Measurements from ENCODE around the gene PLEKHA7.

PLEKHA7 gene

DNA sequence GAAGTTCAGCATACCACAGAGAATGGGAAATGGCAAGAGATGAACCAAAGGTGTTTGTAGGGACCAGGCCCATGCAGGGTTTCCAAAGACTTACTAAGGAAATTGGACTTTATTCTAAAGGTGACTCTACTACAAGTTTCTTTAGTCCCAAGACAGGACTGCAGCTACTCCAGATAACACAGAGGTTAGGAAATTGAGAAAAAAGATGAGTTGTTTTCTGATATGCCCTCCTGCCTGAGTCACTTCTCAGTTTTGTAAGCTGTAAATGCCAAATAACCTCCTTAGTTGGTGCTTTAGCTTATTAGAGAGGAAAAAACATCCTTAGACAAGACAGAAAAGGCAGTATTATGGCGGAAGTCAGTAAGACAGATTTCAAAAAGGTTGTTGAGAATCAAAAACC, 179.8 kb downstream of the PLEKHA7 start:
- no peak for DNase-seq

DNA sequence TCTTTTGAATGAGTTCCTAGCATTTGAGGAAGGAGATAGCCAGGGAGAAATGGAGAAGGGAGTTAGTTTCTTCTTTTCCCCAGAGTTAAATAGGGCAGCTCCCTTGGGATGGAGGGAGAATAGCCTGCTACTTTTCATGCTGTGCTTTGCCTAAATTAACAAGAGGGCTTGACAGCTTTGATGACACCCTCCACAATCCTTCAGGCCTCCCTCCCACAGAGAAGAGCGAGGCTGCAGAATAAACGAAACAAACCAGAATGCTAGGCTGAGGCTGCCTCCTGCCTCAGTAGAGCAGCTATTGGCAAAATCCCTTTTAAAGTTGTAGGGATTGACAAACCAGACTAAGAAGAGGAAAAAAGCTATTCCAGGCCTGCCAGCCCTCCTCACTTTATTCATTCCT, 181.2 kb downstream of the PLEKHA7 start:
- DNase-seq: no peak

DNA sequence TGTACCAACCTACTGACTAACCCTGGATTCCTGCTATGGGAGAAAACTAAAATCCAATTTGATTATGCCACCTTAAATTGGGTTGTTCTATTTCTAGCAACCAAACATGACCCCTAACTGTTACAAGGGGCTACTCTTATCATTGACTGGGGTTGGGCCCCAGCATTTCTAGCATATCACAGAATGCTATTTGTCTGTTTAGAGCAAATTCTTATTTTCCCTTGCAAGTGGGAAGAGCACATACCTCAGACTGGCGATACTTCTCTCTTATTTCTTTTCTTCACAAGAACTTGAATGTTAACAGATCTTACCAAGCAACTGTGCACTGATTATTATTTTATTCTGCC, 182.0 kb downstream of the PLEKHA7 start:
- DNase-seq: no peak

DNA sequence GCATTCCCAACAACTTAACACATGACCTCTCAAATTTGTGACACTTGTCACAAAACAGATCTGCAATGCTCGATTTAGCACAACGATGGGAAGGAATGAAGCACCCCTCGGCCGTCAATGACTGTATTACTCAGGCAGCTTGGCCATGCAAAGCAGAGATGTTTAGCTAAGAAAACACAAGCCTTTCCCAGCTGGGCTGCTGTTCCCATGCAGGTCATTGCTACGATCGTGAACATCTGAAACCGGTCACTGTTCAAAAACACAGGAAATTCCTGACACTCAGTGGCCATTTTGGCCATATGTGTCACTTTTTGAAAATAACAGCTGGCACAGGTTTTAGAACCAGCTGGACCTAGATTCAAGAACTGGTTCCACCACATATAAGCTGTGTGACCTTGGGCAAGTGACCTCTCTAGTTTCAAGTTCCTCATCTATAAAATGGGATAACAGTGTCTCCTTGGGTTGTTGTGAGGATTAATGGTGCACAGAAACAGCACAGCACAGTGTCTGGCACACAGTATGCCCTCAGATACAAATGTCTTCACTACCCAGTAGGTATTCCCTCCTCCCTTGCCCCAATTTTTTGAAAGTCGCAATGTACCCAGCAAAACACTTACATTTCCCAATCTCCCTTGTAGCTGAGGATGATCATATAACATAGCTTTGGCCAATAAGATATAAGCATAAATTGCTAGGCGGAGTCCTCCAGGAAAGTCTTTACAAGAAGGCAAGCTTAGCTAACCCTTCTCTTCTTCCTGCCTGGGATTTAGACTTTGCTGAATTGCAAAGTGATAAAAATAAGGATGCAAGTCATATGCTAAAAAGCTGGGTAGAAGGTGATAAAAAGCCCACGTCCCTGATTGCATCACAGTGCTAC, 182.7 kb downstream of the PLEKHA7 start:
- no peak for DNase-seq

DNA sequence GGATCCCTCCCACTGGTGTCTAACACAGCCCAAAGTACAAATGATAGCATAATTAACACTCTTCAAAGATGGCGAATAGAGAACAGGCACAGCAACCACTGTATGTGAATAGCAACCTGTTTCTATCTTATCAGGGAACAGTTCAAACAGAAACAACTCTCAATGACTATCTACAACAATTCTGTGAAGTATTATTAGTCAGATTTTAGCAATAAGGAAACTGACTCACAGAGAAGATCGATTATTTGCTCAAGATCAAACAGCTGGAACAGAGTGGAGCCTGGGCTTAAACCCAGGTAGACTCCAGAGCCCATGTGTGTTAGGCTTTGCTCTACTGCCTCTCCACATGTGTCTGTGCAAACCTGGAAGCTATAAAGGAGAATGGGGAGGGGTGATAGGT, 187.1 kb downstream of the PLEKHA7 start:
- no peak for DNase-seq

GRCh38 chr11:16825968-16826367, 188.2 kb downstream of the PLEKHA7 start:
- no peak for DNase-seq

GRCh38 chr11:16825101-16825500, 189.1 kb downstream of the PLEKHA7 start:
- DNase-seq: no peak

GRCh38 chr11:16820324-16821092, 193.7 kb downstream of the PLEKHA7 start:
- peak; percentile 64 for DNase-seq

DNA sequence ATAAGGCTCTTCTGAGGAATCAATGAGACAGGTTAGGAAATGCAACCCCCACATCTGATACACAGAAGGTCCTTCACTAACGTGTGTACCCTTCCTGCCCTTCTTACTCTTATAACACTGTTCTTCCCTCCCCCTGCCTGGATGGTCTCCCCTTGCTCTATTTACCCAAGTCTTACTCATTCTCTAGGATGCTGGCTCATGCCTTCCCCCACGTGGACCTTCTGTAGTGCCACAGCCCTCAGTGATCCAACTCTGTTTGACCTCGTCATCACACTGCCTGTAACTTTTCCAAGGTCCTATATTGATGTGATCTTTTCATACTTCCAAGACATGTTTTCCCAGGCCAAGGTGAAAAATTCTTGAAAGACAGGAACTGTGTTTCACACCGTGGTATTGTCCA, 195.9 kb downstream of the PLEKHA7 start:
- no peak for DNase-seq

- DNase-seq: no peak
Observed at GRCh38 chr11:16817351-16817750, 196.9 kb downstream of the PLEKHA7 start.

GRCh38 chr11:16816358-16817270, 197.6 kb downstream of the PLEKHA7 start:
- no peak for DNase-seq

- DNase-seq: no peak
Observed at GRCh38 chr11:16815047-16815767, 199.0 kb downstream of the PLEKHA7 start.

- DNase-seq: no peak
Observed at GRCh38 chr11:16814410-16815046, 199.7 kb downstream of the PLEKHA7 start.

DNA sequence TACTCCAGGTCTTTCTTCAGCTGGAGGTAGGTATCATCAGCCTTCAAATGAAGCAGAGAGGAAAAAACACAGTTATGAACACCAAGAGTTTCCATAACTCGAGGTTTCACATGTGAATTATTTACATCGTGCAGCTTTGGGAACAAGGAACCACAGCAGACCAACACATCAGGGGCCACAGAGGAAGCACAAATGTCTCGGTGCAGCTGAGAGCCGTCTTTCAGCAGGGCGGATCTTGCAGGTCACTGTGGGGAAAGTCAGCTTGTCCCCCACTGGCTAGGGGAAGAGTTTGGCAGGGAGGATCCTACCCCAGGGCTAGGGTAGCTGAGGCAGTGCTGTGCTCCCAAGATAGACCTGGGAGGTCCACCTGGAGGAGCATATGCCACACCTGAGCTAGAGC, 201.1 kb downstream of the PLEKHA7 start:
- no peak for DNase-seq

DNA sequence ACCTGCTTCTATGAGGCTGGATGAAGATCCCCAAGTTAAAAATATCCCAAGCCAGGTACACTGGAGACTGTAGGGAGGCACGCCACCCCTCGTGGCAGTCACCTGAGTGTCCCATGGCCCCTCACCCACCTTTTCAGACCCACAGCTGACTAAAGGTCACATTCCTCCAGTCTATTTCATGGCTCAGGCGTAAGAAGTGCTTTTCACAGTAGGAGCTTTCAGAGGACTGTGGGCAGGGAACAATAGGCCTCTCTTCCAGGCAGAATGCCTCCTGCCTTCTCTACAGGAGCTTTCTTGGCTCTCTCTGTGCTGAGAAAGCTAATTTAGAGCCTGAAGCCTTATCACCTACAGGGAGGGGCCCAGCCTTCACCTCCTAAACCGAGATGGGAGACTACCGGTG, 201.9 kb downstream of the PLEKHA7 start:
- DNase-seq: no peak

DNA sequence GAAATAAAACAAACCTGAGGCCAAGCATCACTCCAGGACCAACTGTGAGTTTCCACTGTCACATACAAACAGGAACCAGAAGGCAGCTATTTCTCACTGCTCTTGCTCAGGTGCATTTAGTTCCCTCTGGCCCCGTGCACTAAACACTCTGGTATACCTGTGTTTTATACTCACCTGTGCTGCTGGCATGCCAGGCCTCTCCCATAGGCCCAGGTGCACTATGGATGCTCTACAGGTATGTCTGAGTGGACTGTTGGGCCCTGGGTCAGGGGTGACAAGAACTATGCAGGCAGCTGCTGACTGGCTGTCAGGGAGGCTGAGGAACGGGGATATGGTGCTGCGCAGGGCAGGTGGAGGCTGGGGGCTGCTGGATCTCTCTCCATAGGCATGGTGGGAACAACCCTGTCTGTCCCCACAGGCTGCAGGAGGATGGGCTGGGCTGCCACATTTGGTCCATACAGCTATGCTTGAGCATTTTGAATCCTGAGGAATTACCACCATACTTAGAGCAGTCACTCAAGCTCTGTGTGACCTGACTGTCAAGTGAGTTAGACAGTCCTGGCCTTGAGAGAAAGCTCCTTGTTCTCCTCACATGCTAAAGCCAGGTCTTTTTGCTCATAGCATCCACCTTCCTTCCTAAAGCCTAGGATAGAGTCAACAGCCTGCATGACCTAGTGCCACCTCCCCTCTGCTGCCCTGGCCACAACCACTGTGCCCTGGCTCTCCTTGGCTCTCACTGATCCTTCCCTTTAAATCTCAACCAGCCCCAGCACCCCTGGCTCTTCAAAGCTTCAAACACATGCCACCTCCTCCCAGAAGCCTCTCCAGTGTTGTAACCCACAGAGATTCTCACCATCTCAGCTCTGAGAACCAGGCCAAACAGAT, 202.8 kb downstream of the PLEKHA7 start:
- no peak for DNase-seq

GRCh38 chr11:16809886-16810668, 204.1 kb downstream of the PLEKHA7 start:
- no peak for DNase-seq

DNA sequence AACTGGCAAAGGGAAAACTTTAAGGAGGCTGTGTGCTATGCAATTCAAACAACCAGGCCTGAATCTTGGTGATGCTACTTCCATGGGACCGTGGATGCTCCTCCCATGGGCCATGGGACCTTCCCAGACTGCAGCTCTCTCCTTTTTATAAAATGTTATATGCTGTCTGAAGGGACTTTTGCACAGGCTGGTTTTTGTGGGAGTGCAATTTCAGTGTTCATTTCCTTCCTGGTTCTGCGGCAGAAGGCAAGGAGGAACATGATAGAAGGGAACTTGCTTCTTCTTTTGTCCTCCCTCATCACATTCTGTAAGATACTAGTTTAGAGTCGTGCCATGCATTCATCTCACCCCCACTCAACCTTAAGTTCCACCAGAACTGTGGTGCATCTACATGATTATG, 206.9 kb downstream of the PLEKHA7 start:
- DNase-seq: no peak

DNA sequence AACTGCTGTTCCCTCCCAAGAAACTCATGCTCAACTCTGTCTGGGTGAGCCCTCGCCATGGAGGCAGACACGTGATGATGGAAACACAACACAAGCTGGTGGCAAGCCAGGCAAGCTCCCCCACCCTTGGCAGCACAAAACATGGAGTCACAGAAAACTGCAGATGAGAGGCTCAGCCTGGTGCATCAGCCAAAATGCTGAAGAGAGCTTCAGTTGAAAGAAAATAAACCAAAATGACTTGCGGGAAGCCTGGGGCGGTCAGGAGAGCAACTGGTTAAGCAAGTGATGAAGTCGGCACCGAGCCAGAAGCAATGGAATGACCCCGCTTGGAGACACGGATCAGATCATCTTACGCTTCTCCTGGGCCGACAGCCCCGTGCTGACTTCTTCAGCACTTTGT, 207.4 kb downstream of the PLEKHA7 start:
- no peak for DNase-seq

GRCh38 chr11:16805938-16806337, 208.3 kb downstream of the PLEKHA7 start:
- no peak for DNase-seq
